Ascending aorta (tissue), 2 donors: ENCODE results near the gene DUS1L. TPM values are rescaled to one million over a fixed set of nuclear protein-coding genes. Genes with fewer than 3 reads are reported as not detected.

Experiments used
- DNase-seq, 2 donors: peaks; one replicate each; pipeline ENCODE4 v3.0.0-alpha.2; 2019; ENCODE audit warnings: low spot score in 2 of 2
- H3K27ac ChIP-seq, 2 donors: fragments of 200-600 bp; sonication (generic); one replicate each; pipeline ENCODE4 v1.5.1; 2016 to 2017; ENCODE audit warnings: mild to moderate bottlenecking in 1 of 2
- H3K27me3 ChIP-seq: fragments of 200-600 bp; sonication (generic); one replicate; pipeline ENCODE4 v1.5.1; 2017
- H3K36me3 ChIP-seq, 2 donors: fragments of 200-600 bp; sonication (generic); one replicate each; pipeline ENCODE4 v1.5.1; 2016
- H3K4me1 ChIP-seq, 2 donors: fragments of 200-600 bp; sonication (generic); one replicate each; pipeline ENCODE4 v1.5.1; 2016 to 2017; ENCODE audit warnings: mild to moderate bottlenecking in 1 of 2
- H3K4me3 ChIP-seq, 2 donors: fragments of 200-600 bp; sonication (generic); one replicate each; pipeline ENCODE4 v1.5.1; 2016 to 2017; ENCODE audit warnings: mild to moderate bottlenecking in 1 of 2
- H3K9me3 ChIP-seq, 2 donors: fragments of 200-600 bp; sonication (generic); one replicate each; pipeline ENCODE4 v1.5.1; 2016
- intact Hi-C: fragments of 100-400 bp; cut with DNase I; formaldehyde crosslinking; loops from one replicate; pipeline ENCODE4 v1.15.1; 2023
- total RNA-seq: library from RNA; depleted of rRNA; stranded (reverse); fragments of >200 nt; gene quantifications from one replicate; pipeline ENCODE4 v1.1.0, GENCODE V29; 2016
- TF ChIP-seq, protein P1 (sequence below), 3 experiments: fragments of 200-600 bp in 2 of 3; fragments of 450-650 bp in 1 of 3; sonication (generic) in 2 of 3; IDR thresholded peaks; one replicate each; pipeline ENCODE4 v1.5.1; 2016 to 2019; ENCODE audit warnings: antibody characterized with exemption in 3 of 3, mild to moderate bottlenecking in 1 of 3, moderate library complexity in 1 of 3

The DUS1L gene
- total RNA-seq, 1 donor from 2014 or later = 111 TPM

DNA sequence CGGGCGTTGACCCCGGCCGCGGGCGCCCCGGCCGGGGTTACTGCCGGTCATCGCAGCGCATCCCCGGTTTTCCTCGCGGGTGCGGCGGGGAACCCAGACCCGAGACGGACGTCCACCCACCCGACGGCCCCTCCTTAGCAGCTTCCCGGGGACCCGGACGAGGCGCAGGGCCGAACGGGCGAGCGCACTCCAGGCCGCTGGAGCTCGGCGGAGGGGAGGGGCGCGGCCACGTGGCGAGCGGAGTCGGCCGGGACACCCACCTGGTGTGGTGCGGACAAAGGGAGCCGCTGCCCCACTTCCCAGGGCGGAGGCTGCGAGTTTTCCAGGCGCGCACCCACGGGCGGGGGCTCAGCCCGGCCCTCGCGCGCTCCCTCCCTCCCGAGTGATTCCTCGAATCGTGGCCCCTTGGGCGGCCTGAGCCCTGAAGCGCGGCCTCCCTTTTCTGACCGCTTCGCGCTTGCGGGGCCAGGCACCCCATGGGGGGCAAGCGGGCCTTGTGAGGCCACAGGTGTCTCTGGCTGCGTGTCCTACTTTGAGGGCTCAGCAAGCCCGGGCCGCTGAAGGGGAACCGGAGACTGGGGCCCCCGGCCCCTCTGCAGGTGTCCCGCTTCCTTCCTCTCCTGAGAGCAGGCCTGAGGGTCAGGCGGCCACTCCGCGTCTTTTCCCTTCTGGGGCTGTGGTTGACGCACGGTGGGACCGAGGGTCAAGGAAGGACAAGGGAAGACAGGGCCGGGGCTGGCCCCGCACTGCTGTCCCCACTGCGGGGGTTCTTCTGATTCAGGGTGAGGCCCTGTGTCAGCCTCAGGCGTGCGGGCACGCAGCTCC is 33.5 kb upstream of the DUS1L start:
- DNase-seq = no peak
- peaks cover 12 to 16% of the 10 kb centered on the region in 2 donors for H3K36me3 ChIP-seq
- H3K4me1 ChIP-seq = peaks cover 14 to 19% of the 10 kb centered on the region in 2 donors
- H3K4me3 ChIP-seq = peak overlapping the region; percentile 67 to 98
- intact Hi-C loops = loop anchor here (1.0 to 5.0 kb wide), 4 partner anchors 34 to 172 kb away; partner anchors contain the start of genes DCXR, DUS1L, LRRC45 and MAFG
- H3K9me3 ChIP-seq = no peaks in the 10 kb centered on the region
- peak overlapping the region; percentile 84 to 96 for H3K27ac ChIP-seq
- TF ChIP-seq, protein P1, sequence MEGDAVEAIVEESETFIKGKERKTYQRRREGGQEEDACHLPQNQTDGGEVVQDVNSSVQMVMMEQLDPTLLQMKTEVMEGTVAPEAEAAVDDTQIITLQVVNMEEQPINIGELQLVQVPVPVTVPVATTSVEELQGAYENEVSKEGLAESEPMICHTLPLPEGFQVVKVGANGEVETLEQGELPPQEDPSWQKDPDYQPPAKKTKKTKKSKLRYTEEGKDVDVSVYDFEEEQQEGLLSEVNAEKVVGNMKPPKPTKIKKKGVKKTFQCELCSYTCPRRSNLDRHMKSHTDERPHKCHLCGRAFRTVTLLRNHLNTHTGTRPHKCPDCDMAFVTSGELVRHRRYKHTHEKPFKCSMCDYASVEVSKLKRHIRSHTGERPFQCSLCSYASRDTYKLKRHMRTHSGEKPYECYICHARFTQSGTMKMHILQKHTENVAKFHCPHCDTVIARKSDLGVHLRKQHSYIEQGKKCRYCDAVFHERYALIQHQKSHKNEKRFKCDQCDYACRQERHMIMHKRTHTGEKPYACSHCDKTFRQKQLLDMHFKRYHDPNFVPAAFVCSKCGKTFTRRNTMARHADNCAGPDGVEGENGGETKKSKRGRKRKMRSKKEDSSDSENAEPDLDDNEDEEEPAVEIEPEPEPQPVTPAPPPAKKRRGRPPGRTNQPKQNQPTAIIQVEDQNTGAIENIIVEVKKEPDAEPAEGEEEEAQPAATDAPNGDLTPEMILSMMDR (IDR thresholded peaks at IDR 0.05) = no peak
- no peaks in the 10 kb centered on the region for H3K27me3 ChIP-seq

DNA sequence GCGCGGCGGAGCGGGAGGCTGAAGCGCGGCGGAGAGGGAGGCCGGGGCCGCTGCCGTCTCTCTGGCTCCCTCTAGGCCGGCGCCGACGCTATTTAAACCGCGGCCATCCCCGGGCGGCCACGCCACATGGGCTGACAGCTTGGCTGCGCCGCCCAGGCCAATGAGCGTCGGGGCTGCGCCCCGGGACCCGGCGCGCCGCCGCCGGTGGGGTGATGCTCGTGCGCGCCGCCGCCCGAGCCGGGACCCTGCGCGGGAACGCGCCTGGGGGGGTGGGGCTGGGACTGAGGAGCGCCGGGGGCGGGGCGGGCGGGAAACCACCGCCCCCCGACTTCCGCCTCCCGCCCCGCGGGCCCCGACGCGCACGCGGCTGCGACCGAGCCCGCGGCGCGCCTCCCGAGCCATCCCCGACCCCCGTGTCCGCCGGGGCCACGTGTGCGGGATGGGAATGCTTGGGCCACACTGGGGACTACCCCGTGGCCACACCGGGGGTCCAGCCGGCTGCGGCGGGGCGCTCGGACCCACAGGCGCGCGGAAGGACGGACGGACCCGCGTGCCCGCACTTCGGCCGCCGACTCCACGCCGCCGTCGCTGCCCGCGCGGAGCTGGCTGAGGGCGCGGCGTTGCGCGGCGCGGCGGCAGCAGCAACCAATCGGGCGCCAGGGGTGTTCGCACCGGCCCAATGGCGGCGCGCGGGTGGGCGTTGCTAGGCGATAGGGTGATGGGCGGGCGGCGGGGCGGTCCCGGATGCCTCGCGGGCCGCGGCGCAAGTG is 32.8 kb upstream of the DUS1L start, which contains the start of gene FASN:
Gene FASN, minus strand, starts transcription at position 68 of the 770 bp plus-strand sequence. CDS start 1,791 bp downstream, outside the sequence.
- Histone ChIP-seq H3K9me3 (no peaks in the 10 kb centered on the region), H3K27me3 (no peaks in the 10 kb centered on the region), H3K4me1 (peaks cover 14 to 16% of the 10 kb centered on the region in 2 donors), H3K4me3 (peak within 1 kb of the TSS; percentile 67 to 98), H3K27ac (peak within 1 kb of the TSS; percentile 94 to 96), H3K36me3 (peaks cover 19 to 24% of the 10 kb centered on the region in 2 donors)
- TF ChIP-seq, protein P1 (IDR thresholded peaks at IDR 0.05) = peak; percentile 28 to 51 (median 41)
- intact Hi-C loops = loop anchor here (1.0 to 5.0 kb wide), 4 partner anchors 33 to 171 kb away; partner anchors contain the start of genes DCXR, DUS1L, LRRC45 and MAFG
- peak; percentile 62 to 95 for DNase-seq

DNA sequence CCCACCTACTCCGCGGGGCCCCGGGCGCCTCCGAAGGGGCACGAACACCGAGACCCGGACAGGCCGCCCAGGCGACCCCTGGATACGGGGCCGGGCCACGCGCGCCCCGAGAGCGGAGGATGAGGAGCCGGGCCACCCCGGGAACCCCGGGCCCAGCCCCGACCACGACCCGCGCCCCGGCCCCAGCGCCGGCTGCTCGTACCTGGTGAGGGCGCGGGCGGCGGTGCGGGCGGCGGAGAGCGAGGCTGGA is 32.2 kb upstream of the DUS1L start:
- peaks cover 14 to 16% of the 10 kb centered on the region in 2 donors for H3K4me1 ChIP-seq
- DNase-seq = no peak
- H3K36me3 ChIP-seq = peaks cover 24 to 30% of the 10 kb centered on the region in 2 donors
- intact Hi-C loops = loop anchor here (1.0 to 5.0 kb wide), 4 partner anchors 33 to 171 kb away; partner anchors contain the start of genes DCXR, DUS1L, LRRC45 and MAFG
- no peaks in the 10 kb centered on the region for H3K9me3 ChIP-seq
- TF ChIP-seq, protein P1 (IDR thresholded peaks at IDR 0.05) = no peak
- H3K27ac ChIP-seq = peak overlapping the region; percentile 94 to 96
- no peaks in the 10 kb centered on the region for H3K27me3 ChIP-seq
- peak overlapping the region; percentile 67 to 98 for H3K4me3 ChIP-seq

DNA sequence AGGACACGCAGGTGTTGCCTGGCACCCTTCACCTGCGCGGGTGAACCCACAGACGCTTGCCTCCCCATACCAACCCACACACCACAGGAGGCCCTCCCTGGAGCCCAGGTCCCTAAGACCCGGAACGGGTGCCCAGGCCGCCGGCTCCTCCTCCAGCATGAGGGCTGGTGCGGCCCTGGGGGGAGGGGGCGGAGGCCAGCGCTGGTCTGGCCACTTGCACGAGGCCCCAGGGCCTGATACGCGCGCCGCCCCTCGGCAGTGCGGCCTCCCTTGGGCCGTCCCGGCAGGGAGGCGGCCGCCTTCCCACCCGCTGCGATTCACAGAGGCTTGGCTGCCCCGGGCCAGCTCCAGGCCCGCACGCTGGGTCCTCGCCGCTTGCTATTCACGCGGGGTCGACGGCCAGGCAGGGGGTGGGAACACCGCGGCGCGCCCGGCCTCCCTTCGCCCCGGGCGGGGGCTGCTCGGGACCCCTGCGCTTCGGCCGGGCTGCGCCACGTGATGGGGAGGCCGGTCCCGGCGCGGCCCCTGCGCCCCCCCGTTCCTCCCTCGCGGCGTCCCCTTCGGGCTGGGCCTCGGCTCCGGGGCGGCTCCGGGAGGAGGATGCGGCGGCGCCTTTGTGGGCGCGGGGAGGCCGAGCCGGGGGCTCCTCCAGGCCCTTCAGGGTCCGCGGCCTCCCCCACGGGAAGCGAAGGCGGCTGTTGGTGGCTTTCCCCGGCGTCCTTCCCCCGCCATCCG is 31.7 kb upstream of the DUS1L start:
- DNase-seq = no peak
- no peaks in the 10 kb centered on the region for H3K9me3 ChIP-seq

More for the DNA sequence above, 31.7 kb upstream of the DUS1L start:
- Histone ChIP-seq H3K4me3 (peak overlapping the region; percentile 67 to 98), H3K36me3 (peaks cover 28 to 34% of the 10 kb centered on the region in 2 donors), H3K4me1 (peaks cover 14 to 16% of the 10 kb centered on the region in 2 donors), H3K27me3 (no peaks in the 10 kb centered on the region), H3K27ac (peak overlapping the region; percentile 94 to 96)
- intact Hi-C loops = loop anchor here (5.0 kb wide), 1 partner anchor 170 kb away; the partner anchor contains the start of gene MAFG
- TF ChIP-seq, protein P1 (IDR thresholded peaks at IDR 0.05) = no peak
